HL-60 (cell line): Measurements from ENCODE around the gene RRP1.

Experiments
- DNase-seq, 2 experiments: peaks; one replicate each; pipeline ENCODE4 v3.0.0-alpha.2; 2010 to 2020; ENCODE audit warnings: low read depth in 1 of 2, low spot score in 1 of 2
- H3K27ac ChIP-seq: fragments of 250-450 bp; sonication (Bioruptor Pico); replicated peaks from 2 replicates; pipeline ENCODE4 v1.5.1; 2020; ENCODE audit warnings: mild to moderate bottlenecking, moderate library complexity
- H3K27me3 ChIP-seq: fragments of 250-450 bp; sonication (Bioruptor Pico); 2 replicates; pipeline ENCODE4 v1.5.1; 2021; ENCODE audit warnings: mild to moderate bottlenecking, moderate library complexity; ENCODE audit not compliant: insufficient read depth, poor library complexity, severe bottlenecking
- H3K4me3 ChIP-seq: replicated peaks from 2 replicates; pipeline ENCODE4 v1.5.1; 2011; ENCODE audit warnings: mild to moderate bottlenecking, control low read depth, low read length; ENCODE audit not compliant: insufficient read depth
- GABPA ChIP-seq: IDR thresholded peaks from 2 replicates; pipeline ENCODE4 v1.6.1; 2012; ENCODE audit warnings: low read depth
- POLR2AphosphoS5 ChIP-seq: IDR thresholded peaks from 2 replicates; pipeline ENCODE4 v1.6.1; 2012; ENCODE audit warnings: low read depth
- SPI1 ChIP-seq: IDR thresholded peaks from 2 replicates; pipeline ENCODE4 v1.6.1; 2012; ENCODE audit warnings: low read depth, mild to moderate bottlenecking, borderline replicate concordance
- TF ChIP-seq, protein P1 (sequence below): IDR thresholded peaks from one replicate; pipeline ENCODE4 v1.5.1; 2011; ENCODE audit warnings: low read length, control low read depth, inconsistent platforms; ENCODE audit not compliant: insufficient read depth
- TF ChIP-seq, protein P2 (sequence below): IDR thresholded peaks from 2 replicates; pipeline ENCODE4 v1.6.1; 2012; ENCODE audit warnings: low read depth; ENCODE audit not compliant: insufficient replicate concordance

RRP1 gene

DNA sequence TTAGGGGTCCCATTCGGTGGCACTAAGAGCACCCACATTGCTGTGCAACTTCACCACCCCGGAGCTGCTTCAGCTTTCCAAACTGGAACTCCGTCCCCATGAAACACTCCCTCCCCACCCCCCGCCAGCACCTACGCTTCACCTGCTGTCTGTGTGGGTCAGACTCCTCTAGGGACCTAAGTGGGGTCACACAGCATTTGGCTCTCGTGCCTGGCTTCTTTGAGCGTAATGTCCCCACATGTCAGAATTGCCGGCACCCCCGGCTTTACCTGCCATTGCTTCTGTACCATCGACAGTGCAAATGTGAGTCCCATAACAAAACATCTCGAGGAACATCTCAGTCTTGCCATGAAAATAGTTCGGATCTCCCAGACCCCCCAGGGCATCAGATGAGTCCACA lies 39.8 kb downstream of the RRP1 start:
- TF ChIP-seq, protein P1, sequence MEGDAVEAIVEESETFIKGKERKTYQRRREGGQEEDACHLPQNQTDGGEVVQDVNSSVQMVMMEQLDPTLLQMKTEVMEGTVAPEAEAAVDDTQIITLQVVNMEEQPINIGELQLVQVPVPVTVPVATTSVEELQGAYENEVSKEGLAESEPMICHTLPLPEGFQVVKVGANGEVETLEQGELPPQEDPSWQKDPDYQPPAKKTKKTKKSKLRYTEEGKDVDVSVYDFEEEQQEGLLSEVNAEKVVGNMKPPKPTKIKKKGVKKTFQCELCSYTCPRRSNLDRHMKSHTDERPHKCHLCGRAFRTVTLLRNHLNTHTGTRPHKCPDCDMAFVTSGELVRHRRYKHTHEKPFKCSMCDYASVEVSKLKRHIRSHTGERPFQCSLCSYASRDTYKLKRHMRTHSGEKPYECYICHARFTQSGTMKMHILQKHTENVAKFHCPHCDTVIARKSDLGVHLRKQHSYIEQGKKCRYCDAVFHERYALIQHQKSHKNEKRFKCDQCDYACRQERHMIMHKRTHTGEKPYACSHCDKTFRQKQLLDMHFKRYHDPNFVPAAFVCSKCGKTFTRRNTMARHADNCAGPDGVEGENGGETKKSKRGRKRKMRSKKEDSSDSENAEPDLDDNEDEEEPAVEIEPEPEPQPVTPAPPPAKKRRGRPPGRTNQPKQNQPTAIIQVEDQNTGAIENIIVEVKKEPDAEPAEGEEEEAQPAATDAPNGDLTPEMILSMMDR, result no peak
- TF ChIP-seq GABPA (no peak), POLR2AphosphoS5 (no peak), SPI1 (no peak)
- TF ChIP-seq, protein P2, sequence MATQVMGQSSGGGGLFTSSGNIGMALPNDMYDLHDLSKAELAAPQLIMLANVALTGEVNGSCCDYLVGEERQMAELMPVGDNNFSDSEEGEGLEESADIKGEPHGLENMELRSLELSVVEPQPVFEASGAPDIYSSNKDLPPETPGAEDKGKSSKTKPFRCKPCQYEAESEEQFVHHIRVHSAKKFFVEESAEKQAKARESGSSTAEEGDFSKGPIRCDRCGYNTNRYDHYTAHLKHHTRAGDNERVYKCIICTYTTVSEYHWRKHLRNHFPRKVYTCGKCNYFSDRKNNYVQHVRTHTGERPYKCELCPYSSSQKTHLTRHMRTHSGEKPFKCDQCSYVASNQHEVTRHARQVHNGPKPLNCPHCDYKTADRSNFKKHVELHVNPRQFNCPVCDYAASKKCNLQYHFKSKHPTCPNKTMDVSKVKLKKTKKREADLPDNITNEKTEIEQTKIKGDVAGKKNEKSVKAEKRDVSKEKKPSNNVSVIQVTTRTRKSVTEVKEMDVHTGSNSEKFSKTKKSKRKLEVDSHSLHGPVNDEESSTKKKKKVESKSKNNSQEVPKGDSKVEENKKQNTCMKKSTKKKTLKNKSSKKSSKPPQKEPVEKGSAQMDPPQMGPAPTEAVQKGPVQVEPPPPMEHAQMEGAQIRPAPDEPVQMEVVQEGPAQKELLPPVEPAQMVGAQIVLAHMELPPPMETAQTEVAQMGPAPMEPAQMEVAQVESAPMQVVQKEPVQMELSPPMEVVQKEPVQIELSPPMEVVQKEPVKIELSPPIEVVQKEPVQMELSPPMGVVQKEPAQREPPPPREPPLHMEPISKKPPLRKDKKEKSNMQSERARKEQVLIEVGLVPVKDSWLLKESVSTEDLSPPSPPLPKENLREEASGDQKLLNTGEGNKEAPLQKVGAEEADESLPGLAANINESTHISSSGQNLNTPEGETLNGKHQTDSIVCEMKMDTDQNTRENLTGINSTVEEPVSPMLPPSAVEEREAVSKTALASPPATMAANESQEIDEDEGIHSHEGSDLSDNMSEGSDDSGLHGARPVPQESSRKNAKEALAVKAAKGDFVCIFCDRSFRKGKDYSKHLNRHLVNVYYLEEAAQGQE, result no peak
- no peaks in the 10 kb centered on the region for H3K27me3 ChIP-seq
- H3K27ac ChIP-seq, result no peak overlapping the region
- no peak for DNase-seq
- no peak overlapping the region for H3K4me3 ChIP-seq

DNA sequence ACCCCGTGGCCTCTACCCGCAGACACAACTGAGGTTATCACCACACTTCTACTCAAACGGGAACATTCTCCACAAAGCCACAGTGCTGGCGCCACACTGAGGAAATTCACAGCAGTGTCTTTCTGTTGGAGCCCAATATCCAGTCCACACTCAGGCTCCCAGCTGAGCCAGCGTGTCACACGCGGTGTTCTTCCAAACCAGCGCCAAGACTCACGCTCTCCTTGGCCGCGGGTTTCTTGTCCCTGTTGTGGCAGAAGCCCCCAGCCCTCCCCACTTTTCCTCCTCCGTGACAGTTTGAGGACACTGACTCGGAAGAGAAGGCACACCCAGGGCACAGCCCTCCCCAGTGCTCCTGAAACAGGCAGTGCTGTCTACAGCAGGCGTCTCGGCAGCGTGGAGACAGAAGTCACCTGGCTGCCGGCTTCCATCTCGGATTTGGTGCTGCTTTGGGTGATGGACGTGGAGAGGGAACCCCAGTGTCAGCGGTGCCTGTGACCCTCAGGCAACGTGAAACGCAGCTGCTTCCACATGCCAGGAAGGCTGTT lies 40.3 kb downstream of the RRP1 start:
- TF ChIP-seq GABPA, result no peak
- TF ChIP-seq, protein P1, result peak; percentile 33
- no peaks in the 10 kb centered on the region for H3K27me3 ChIP-seq

DNA sequence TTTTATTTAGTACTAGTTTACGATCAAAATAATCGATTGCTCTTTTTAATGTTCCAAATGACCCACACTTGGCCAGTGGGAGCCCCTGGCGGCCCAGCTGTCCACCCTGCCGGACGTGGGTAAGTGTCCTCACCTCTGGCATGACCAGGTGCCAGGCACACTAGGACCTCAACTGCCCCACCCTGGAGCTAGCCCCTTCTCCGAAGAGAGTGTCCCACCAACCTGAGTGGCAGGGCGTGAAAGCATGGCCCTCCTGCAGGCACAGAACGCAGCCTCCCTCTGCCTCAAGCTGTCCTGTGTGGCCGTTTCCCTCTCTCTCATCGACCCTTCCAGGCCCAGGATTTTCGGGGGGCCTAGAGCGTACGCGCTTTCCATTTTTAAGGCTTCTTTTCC lies 42.8 kb downstream of the RRP1 start:
- H3K27me3 ChIP-seq, result no peaks in the 10 kb centered on the region
- no peak for TF ChIP-seq GABPA
- TF ChIP-seq, protein P1, result no peak
- no peak for TF ChIP-seq POLR2AphosphoS5
- TF ChIP-seq, protein P2, result no peak
- no peak for TF ChIP-seq SPI1
- no peak overlapping the region for H3K27ac ChIP-seq
- DNase-seq, result no peak
- H3K4me3 ChIP-seq, result no peak overlapping the region

More for the DNA sequence above, 40.3 kb downstream of the RRP1 start:
- peak in 1 of 2 experiments; percentile 61 for DNase-seq
- Histone ChIP-seq H3K27ac (no peak overlapping the region), H3K4me3 (no peak overlapping the region)

DNA sequence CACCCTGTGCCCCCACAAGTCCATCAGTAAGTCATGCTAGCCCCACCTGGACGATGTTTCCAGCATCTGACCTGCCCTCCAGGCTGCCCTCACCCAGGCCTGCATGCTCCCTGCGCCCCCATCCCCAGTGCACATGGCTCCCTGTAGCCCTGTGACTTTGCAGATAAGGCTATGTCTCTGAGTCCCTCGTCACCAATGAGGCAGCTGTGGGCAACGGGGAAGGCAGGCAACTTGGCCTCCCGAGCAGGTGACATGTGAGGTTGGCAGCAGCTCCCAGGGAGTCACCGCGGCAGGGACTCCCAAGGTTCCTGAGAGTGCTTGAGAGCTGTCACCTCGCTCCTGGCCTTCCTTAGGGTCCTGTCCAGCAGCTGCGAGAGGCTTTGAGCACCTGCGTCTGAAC lies 43.3 kb downstream of the RRP1 start:
- Histone ChIP-seq H3K27ac (no peak overlapping the region), H3K27me3 (no peaks in the 10 kb centered on the region), H3K4me3 (no peak overlapping the region)
- DNase-seq, result no peak
- TF ChIP-seq POLR2AphosphoS5 (no peak), SPI1 (no peak), GABPA (no peak)
- TF ChIP-seq, protein P1, result no peak
- TF ChIP-seq, protein P2, result no peak
